Cardiac septum (tissue), 1 donor: ENCODE measurements around the gene ANKFY1. TPM values are rescaled to one million over a fixed set of nuclear protein-coding genes. Genes with fewer than 3 reads are reported as not detected.
"Not testable (repeated sequence)": the region's sequence is repeated elsewhere in the genome, so short reads cannot be mapped to it uniquely, and the experiment has no call there.

Source experiments
- DNase-seq: peaks from one replicate; pipeline ENCODE4 v3.0.0-alpha.2; 2020; ENCODE audit warnings: low spot score
- intact Hi-C: fragments of 100-400 bp; cut with DNase I; formaldehyde crosslinking; loops from one replicate; pipeline ENCODE4 v1.14.0; 2022
- total RNA-seq: library from RNA; stranded (reverse); fragmentation: NEBNext Ultra II Directional; extraction: Animal tissue kit (Norgen Biotek cat#: 25700); gene quantifications from one replicate; pipeline ENCODE4 v1.2.1, GENCODE V29; 2021
- donor health status: DM: no; HTN: no; CAD: no.

ANKFY1 gene
- total RNA-seq, 1 donor from 2014 or later, result 21.4 TPM

DNA sequence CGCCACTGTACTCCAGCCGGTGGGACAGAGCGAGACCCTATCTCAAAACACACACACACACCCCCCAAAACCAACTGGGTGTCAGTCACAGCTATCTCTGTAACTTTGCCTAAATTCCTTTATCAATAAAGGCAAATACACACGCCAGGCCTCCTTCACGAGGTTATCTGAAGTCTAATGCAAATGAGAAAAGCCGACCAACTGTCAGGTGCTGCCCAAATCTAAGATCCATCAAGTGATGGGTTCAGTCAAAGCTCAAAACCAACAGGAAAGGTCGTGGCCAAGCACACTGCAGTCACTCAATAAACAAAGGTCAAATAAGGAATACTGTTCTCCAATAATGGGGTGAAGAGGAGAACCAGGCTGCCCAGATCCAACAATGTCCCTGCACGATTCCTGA is 1.1 kb downstream of the ANKFY1 start:
- no peak for DNase-seq
- intact Hi-C loops, result loop anchor here (5.0 kb wide), 1 partner anchor 45 kb away; no protein-coding TSS in a partner anchor

GRCh38 chr17:4261452-4261851 is 2.3 kb downstream of the ANKFY1 start:
- intact Hi-C loops, result loop anchor here (5.0 kb wide), 1 partner anchor 44 kb away; no protein-coding TSS in a partner anchor
- DNase-seq, result no peak

DNA sequence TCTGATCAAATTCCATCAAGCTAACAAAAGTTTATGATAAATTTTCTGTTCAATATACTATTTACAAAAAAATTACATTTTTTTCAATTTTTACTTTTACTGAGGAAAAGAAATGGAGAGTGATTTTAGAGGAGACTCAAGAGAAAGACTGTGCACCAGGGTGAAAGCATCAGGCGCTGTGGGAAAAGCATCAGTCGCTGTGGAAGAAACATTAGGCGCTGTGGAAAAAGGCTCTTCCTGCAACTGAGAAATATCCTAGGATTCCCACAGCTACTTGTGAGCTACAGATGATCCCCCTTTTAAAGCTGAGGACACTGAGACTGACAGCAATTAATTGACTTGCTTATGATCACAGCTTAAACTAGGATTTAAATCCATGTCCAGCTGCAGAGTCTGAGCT is 4.9 kb downstream of the ANKFY1 start:
- intact Hi-C loops, result no loop called here
- DNase-seq, result no peak

GRCh38 chr17:4256952-4257351 is 6.8 kb downstream of the ANKFY1 start:
- no peak for DNase-seq
- intact Hi-C loops, result no loop called here

DNA sequence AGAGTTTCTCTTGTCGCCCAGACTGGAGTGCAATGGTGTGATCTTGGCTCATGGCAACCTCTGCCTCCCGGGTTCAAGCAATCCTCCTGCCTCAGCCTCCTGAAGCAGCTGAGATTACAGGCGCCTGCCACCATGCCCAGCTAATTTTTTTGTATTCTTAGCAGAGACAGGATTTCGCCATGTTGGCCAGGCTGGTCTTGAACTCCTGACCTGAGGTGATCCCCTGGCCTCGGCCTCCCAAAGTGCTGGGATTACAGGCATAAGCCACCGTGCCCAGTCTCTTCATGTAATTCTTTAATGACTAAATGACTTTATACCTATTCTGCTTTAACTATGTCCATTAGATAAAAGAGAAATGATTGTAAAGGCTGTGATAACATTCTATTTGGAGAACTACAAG is 8.5 kb downstream of the ANKFY1 start:
- intact Hi-C loops, DNase-seq: not testable (repeated sequence)

- intact Hi-C loops, result no loop called here
These were observed 12.9 kb downstream of the ANKFY1 start for GRCh38 chr17:4250887-4251286.

GRCh38 chr17:4249452-4250029 is 14.2 kb downstream of the ANKFY1 start:
- DNase-seq, result no peak
- intact Hi-C loops, result no loop called here

More at GRCh38 chr17:4250887-4251286, 12.9 kb downstream of the ANKFY1 start:
- no peak for DNase-seq

DNA sequence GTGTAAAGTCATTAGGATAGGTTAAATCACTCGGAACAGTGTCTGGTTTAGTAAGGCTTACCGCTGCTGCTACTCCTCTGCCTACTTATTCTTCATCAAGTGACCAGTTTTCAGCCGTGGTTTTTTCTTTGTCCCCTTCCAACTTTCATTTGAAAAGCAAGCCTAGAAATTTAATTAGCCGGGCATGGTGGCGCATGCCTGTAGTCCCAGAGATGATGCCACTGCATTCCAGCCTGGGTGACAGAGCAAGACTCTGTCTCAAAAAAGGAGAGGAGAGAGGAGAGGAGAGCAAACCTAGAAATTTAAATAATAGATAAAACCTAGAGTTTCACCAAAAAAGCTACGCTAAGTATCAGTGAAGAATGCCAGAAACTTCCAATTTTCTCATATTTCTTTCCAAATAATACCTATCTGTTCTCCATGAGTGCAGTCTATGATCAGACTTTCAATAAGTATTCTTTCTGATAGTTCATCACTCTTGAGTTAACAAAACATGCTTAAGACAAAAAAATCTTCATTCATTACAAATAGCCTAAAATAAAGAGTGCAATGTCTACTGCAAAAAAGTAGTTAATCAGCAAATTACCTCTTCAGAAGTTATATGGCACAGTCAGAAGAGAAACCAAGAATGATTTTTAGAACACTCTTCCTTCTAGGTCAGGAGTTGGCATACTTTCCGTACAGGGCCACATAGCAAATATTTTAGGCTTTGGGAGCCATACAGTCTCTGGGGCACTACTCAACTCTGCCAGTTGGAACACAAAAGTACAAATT is 15.1 kb downstream of the ANKFY1 start:
- intact Hi-C loops, result no loop called here
- DNase-seq, result no peak

DNA sequence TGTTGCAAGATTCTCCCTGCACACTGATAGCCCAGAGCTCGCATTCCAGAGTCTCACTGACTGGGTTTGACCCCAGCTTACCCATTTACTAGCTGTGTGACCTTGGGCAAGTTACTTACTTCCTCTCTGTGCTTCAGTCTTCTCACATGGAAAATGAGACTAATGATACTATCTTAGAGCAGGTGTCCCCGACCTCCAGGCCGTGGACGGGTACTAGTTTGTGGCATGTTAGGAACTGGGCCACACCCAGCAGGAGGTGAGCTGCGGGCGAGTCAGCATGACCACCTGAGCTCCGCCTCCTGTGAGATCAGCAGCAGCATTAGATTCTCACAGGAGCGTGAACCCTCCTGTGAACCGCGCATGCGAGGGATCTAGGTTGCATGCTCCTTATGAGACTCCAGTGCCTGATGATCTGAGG is 15.8 kb downstream of the ANKFY1 start:
- intact Hi-C loops, result no loop called here
- no peak for DNase-seq

DNA sequence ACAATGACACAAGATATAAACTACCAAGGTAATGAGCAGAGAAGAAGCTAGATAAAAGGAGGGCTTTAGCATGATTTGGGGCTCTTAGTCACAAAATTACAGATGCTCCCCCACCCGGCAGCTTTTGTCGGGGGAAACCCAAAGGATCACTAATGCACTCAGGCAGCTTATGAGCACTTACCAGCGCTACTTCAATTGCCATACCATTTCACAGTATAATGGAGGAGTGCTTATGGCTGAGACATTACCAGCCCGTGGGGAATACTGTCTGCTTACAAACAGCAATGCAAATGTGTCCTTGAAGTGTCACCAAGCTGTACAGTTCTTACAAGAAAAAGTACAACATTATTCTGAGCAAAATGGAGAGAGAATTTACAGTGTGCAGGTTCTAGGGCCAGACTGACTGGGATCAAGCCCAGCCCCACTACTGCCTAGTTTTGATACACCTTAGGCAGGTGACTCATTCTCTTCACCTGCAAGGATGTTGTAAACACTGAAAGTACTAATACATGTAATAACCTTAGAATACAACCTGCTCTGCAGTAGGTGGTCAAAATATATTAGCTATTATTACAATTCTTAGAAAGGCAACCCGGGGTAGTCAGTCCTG is 16.3 kb downstream of the ANKFY1 start:
- intact Hi-C loops, result no loop called here
- DNase-seq, result no peak

- intact Hi-C loops, result no loop called here
- DNase-seq, result no peak
These were observed 17.1 kb downstream of the ANKFY1 start for GRCh38 chr17:4246674-4247073.

DNA sequence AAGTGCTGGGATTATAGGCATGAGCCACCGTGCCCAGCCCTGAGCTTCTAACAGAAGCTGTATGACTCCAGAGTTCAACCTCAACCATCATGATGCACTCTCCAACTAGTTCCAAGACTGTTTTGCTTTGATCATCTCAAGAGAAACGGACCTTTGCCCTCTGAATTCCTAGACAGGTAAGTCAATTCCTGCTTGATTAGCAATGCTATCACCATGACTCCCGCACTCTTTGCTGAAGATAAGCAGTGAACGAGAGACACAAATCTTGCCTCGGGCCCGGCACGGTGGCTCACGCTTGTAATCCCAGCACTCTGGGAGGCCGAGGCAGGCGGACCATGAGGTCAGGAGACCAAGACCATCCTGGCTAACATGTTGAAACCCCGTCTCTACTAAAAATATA is 22.2 kb downstream of the ANKFY1 start:
- no peak for DNase-seq
- intact Hi-C loops, result no loop called here

DNA sequence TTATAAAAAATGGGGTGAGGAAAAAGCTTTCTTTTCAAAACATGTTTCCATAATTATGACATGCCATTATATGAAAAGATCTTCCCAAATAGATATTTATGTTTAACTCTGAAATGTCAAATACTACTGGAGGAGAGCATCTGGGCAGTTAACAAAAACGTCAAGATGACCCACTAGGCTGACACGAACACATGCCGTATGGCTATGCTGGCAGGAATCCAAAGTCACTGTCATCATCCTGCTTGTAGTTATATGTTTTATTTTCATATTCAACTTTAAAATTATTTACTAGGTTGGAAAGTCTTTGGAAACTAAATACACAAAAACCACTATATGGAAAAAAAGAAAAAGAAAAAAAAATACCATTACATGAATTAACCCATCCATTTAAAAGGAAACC is 27.3 kb downstream of the ANKFY1 start:
- no peak for DNase-seq
- intact Hi-C loops, result no loop called here

GRCh38 chr17:4235372-4236279 is 28.2 kb downstream of the ANKFY1 start:
- DNase-seq, result no peak
- intact Hi-C loops, result no loop called here

DNA sequence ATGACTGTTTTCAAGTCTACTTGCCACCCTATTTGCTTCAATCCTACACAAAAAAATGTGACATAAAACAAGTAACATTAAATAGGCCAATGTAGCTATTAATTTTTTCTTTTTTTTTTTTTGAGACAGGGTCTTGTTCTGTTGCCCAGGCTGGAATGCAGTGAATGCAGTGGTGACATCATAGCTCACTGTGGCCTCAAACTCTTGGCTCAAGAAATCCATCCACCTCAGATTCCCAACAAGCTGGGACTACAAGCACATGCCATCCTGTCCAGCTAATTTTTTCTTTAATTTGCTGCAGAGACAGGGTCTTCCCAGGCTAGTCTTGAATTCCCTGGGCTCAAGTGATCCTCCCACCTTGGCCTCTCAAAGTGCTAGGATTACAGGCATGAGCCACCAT is 29.4 kb downstream of the ANKFY1 start:
- no peak for DNase-seq
- intact Hi-C loops, result no loop called here

DNA sequence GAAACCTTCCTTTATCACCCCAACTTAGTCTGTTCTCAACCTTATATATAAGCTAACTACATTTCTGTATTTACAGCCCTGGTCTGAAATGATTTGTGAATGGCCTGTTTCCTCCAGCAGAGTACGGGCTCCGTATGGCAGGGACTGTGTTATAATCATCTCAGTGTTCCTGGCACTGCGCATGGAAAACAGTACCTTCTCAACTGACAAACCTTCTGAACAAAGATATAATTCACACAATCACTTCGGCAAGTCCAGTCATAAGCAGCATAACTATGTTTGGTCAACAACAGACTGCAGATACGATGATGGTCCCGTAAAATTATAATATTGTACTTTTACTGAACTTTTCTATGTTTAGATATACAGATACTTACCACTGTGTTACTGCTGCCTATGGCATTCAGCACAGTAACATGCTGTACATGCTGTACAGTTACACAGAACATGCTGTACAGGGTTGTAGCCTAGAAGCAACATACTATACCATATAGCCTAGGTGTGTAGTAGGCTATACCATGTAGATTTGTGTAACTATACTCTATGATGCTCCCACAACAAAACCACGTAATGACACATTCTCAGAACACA is 30.0 kb downstream of the ANKFY1 start:
- intact Hi-C loops, result no loop called here
- DNase-seq, result no peak

DNA sequence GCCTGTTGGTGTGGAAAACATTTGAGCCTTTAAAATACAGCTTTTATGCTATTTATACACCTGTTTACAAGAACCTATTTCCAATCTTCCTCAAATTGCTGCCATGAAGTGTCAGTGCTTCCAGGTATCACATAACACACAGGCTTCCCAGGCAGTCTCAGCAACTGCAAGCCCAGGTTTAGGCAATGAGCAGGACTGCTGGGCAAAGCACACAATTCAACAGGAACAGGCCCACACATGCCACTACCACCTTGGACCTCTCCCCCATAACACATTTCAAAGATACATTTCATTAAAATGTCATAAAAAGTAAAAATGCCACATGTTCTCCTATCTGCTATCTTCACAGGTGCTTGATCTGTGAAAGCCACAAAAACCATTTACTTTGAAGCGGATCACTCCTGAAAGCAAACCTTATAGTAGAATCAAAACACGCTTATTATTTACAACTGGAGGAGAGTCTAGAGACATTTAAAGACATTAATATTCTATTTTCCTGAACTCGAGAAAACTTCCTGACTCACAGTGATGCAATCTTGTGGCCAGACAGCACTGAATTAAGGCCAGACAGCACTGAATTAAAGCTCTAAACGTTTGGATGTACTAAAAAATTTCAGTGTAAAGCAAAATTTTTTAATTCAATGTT is 31.5 kb downstream of the ANKFY1 start:
- intact Hi-C loops, result no loop called here
- DNase-seq, result no peak

GRCh38 chr17:4229627-4230541 is 33.9 kb downstream of the ANKFY1 start:
- DNase-seq, result no peak

More at GRCh38 chr17:4229627-4230541, 33.9 kb downstream of the ANKFY1 start:
- intact Hi-C loops, result no loop called here
